ENCODE data around the gene ZNF598.

ZNF598 gene

GRCh38 chr16:2015117-2015946, 5.7 kb upstream of the ZNF598 start (continued):
- TF ChIP-seq ZNF19 (tag by site-specific recombination; IDR thresholded peaks at IDR 0.05; ENCODE audit: low read depth): no peak
- peak; percentile 87 for TF ChIP-seq ZBTB8A (tag by site-specific recombination; IDR thresholded peaks at IDR 0.05)
- no peak for TF ChIP-seq BCL11A (tag by site-specific recombination; IDR thresholded peaks at IDR 0.05; ENCODE audit: low read depth)
- TF ChIP-seq ZNF292 (tag by site-specific recombination; IDR thresholded peaks at IDR 0.05; ENCODE audit: borderline replicate concordance, low read depth): no peak
- no peak for TF ChIP-seq SCRT2 (tag by site-specific recombination; IDR thresholded peaks at IDR 0.05)
- TF ChIP-seq ZNF24 (tag by site-specific recombination; IDR thresholded peaks at IDR 0.05): 0 out of 2 replicates have a peak, but pooled peaks have one; percentile 23
- no peak for TF ChIP-seq MYNN (tag by site-specific recombination; IDR thresholded peaks at IDR 0.05; ENCODE audit: borderline replicate concordance)
- TF ChIP-seq ZNF26 (tag by site-specific recombination; IDR thresholded peaks at IDR 0.05): no peak
- no peak for TF ChIP-seq WT1 (tag by site-specific recombination; IDR thresholded peaks at IDR 0.05)
- TF ChIP-seq ZNF175 (tag by site-specific recombination; IDR thresholded peaks at IDR 0.05): no peak
- no peak for TF ChIP-seq ZNF16 (tag by site-specific recombination; IDR thresholded peaks at IDR 0.05; ENCODE audit: low read depth)
- no peak for TF ChIP-seq ZNF248 (tag by site-specific recombination; IDR thresholded peaks at IDR 0.05)
- no peak for TF ChIP-seq ZNF621 (tag by site-specific recombination; IDR thresholded peaks at IDR 0.05)
- TF ChIP-seq HOXA7 (CRISPR knock-in tag; IDR thresholded peaks at IDR 0.05; ENCODE audit: borderline replicate concordance): no peak
- no peak for TF ChIP-seq ZNF610 (tag by site-specific recombination; IDR thresholded peaks at IDR 0.05; ENCODE audit: borderline replicate concordance)
- TF ChIP-seq ZNF623 (tag by site-specific recombination; IDR thresholded peaks at IDR 0.05): no peak
- TF ChIP-seq ZNF645 (tag by site-specific recombination; IDR thresholded peaks at IDR 0.05): no peak
- TF ChIP-seq ZSCAN23 (tag by site-specific recombination; IDR thresholded peaks at IDR 0.05): no peak
- TF ChIP-seq ZNF530 (tag by site-specific recombination; IDR thresholded peaks at IDR 0.05; ENCODE audit: low read depth): no peak
- no peak for TF ChIP-seq ZNF704 (tag by site-specific recombination; IDR thresholded peaks at IDR 0.05)
- no peak for TF ChIP-seq HOXC10 (CRISPR knock-in tag; IDR thresholded peaks at IDR 0.05)
- TF ChIP-seq RBAK (tag by site-specific recombination; IDR thresholded peaks at IDR 0.05): no peak
- no peak for TF ChIP-seq MZF1 (tag by site-specific recombination; IDR thresholded peaks at IDR 0.05; ENCODE audit: borderline replicate concordance)
- no peak for TF ChIP-seq ZNF148 (tag by site-specific recombination; IDR thresholded peaks at IDR 0.05; ENCODE audit: borderline replicate concordance)
- TF ChIP-seq ZNF354C (tag by site-specific recombination; IDR thresholded peaks at IDR 0.05; ENCODE audit: borderline replicate concordance, low read depth): no peak
- no peak for TF ChIP-seq ZNF133 (tag by site-specific recombination; IDR thresholded peaks at IDR 0.05)
- peak; percentile 88 for TF ChIP-seq ZBTB17 (tag by site-specific recombination; IDR thresholded peaks at IDR 0.05)
- TF ChIP-seq ZNF510 (tag by site-specific recombination; IDR thresholded peaks at IDR 0.05; ENCODE audit: insufficient replicate concordance): no peak
- TF ChIP-seq CTCF (tag by site-specific recombination; IDR thresholded peaks at IDR 0.05): no peak
- no peak; the same call in 1 of the 2 replicates for TF ChIP-seq FEZF1 (tag by site-specific recombination; IDR thresholded peaks at IDR 0.05)
- no peak for TF ChIP-seq ZNF404 (tag by site-specific recombination; IDR thresholded peaks at IDR 0.05)
- no peak for TF ChIP-seq BCL6B (tag by site-specific recombination; IDR thresholded peaks at IDR 0.05)
